ENCODE results near the gene PHKG1.
A peak's percentile ranks its signal among the peaks of the same experiment; 100 is the strongest.
"Not testable (repeated sequence)": the region's sequence is repeated elsewhere in the genome, so short reads cannot be mapped to it uniquely, and the experiment has no call there.

PHKG1 gene

DNA sequence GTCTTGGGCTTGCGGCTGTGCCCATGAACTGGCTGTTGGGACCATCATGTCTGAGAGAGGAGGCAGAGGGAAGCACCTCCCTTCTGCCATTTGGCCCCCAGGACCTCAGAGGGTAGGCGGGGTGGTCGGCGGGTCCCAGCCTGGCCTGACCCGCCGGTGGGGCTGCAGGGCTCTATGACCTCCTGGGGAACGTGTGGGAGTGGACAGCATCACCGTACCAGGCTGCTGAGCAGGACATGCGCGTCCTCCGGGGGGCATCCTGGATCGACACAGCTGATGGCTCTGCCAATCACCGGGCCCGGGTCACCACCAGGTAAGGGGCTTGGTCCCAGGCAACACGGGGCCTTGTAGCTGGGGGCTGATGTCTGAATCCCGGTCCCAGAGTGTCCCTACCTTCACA lies 14.6 kb downstream of the PHKG1 start:
- peak overlapping the region; percentile 96 for H3K27ac ChIP-seq
- TF ChIP-seq CTCF (conservative IDR thresholded peaks at IDR 0.05): no peak

- no peak for TF ChIP-seq CTCF (conservative IDR thresholded peaks at IDR 0.05)
- peak overlapping the region; percentile 96 for H3K27ac ChIP-seq
Observed at GRCh38 chr7:56077681-56078080, 15.1 kb downstream of the PHKG1 start.

GRCh38 chr7:56074371-56074791 lies 18.4 kb downstream of the PHKG1 start:
- TF ChIP-seq CTCF (conservative IDR thresholded peaks at IDR 0.05): peak; percentile 98
- peak overlapping the region; percentile 75 for H3K27ac ChIP-seq

- not testable (repeated sequence) for H3K27ac ChIP-seq
Observed at GRCh38 chr7:56066376-56066775, 26.4 kb downstream of the PHKG1 start.

- TF ChIP-seq CTCF (conservative IDR thresholded peaks at IDR 0.05): peak; percentile 26; the same call in 1 of the 2 replicates
- peak within 1 kb of the TSS; percentile 96 for H3K27ac ChIP-seq
Observed at GRCh38 chr7:56063882-56064625, 28.7 kb downstream of the PHKG1 start, which contains the start of gene SUMF2. Gene SUMF2 (plus strand): TSS chr7:56064286. CDS start chr7:56064312, 26 bp downstream.

GRCh38 chr7:56063500-56063881 lies 29.3 kb downstream of the PHKG1 start:
- H3K27ac ChIP-seq: peak overlapping the region; percentile 96

GRCh38 chr7:56062382-56062781 lies 30.4 kb downstream of the PHKG1 start:
- peak overlapping the region; percentile 96 for H3K27ac ChIP-seq
- no peak for TF ChIP-seq CTCF (conservative IDR thresholded peaks at IDR 0.05)

More at GRCh38 chr7:56063500-56063881, 29.3 kb downstream of the PHKG1 start:
- no peak for TF ChIP-seq CTCF (conservative IDR thresholded peaks at IDR 0.05)

- no peak for TF ChIP-seq CTCF (conservative IDR thresholded peaks at IDR 0.05)
- peak overlapping the region; percentile 95; the same call in 1 of the 2 replicates for H3K27ac ChIP-seq
Observed at GRCh38 chr7:56053993-56054392, 38.8 kb downstream of the PHKG1 start.
